ENCODE results near the gene PPP1R9A. TPM values are rescaled to one million over a fixed set of nuclear protein-coding genes. Genes with fewer than 3 reads are reported as not detected.

Gene PPP1R9A
- total and polyA plus RNA-seq, 10 of the 15 experiments (the other 5 are each of a cell fraction or from before 2014, with no cell fraction given): 0.04 to 0.12 TPM; not detected in 8

DNA sequence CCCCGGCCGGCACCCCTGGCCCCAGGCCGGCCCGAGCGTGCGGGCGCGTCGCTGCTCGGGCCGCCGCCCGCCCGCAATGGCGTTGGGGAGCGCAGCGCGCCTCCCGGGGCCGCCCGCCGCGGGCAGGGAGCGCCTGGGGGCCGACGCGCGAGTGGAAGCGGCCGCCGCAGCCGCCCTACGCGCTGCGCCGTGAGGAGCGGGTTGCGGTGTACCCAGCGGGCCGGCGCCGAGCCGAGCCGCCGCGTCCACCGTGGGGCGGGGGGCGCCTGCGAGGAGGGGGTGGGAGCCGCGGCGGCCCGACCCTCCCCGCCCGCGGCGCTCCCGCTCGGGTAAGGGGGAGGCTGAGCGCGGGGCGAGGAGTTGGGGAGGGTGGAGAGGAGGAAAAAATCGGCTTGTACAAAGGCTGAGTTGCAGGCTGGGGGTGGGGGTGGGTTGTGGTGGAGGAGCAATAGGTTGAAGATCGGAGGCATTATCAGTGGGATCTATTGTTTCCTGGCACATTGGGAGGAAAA lies 473 bp downstream of the PPP1R9A start:
- BruUV-seq (replicated peaks): no TSS peak
- no peak overlapping the region for H3K4me2 ChIP-seq (ENCODE audit: control insufficient read depth, insufficient read depth)
- no peak overlapping the region for H3K9ac ChIP-seq (ENCODE audit: control insufficient read depth, insufficient read depth, low read length)
- RAD21 ChIA-PET (ENCODE audit: unreplicated experiment): no interaction called here
- 2% methylated on average over 35 of the region's 65 CpGs for WGBS (ENCODE audit: insufficient coverage, insufficient replicate concordance, low lambda C conversion rate, missing lambda C conversion rate)
- H4K20me1 ChIP-seq (ENCODE audit: control insufficient read depth, insufficient read depth): no peaks in the 10 kb centered on the region
- FAIRE-seq (no peak), ATAC-seq (no peak), DNase-seq (ENCODE audit: low read depth, low spot score) (no peak)
- no peaks in the 10 kb centered on the region for H3K9me3 ChIP-seq (replicated peaks; ENCODE audit: control insufficient read depth, insufficient read depth, low read length)
- TF ChIP-seq EP300 (IDR thresholded peaks at IDR 0.05; ENCODE audit: borderline replicate concordance in 1 of 2, control insufficient read depth in 1 of 2, low read depth in 2 of 2, low read length in 2 of 2) (no peak), SUZ12 (IDR thresholded peaks at IDR 0.05; ENCODE audit: unreplicated experiment) (peak; percentile 33), HDAC2 (IDR thresholded peaks at IDR 0.05) (no peak), MYC (IDR thresholded peaks at IDR 0.05; ENCODE audit: insufficient read depth, insufficient read length, insufficient replicate concordance, low read length, severe bottlenecking) (no peak), EED (IDR thresholded peaks at IDR 0.05; ENCODE audit: low read depth) (no peak), CREM (IDR thresholded peaks at IDR 0.05; ENCODE audit: low read depth) (no peak)
- TF ChIP-seq, protein P1, sequence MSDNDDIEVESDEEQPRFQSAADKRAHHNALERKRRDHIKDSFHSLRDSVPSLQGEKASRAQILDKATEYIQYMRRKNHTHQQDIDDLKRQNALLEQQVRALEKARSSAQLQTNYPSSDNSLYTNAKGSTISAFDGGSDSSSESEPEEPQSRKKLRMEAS (IDR thresholded peaks at IDR 0.05; ENCODE audit: low read depth, low read length): no peak
- peaks cover 6 to 8% of the 10 kb centered on the region in 2 experiments for H3K27me3 ChIP-seq (replicated peaks in 1 of 2; ENCODE audit: control insufficient read depth in 2 of 2, insufficient read depth in 2 of 2, low read length in 1 of 2)
- no peaks in the 10 kb centered on the region for H3K79me2 ChIP-seq (ENCODE audit: control insufficient read depth, insufficient read depth, low read length)
- in situ Hi-C loops (cut with MboI) (no loop called here), intact Hi-C loops (cut with micrococcal nuclease; ENCODE audit: unreplicated experiment) (no loop called here)
- CTCF ChIA-PET: no interaction called here
- SMC1A ChIA-PET (ENCODE audit: uncharacterized antibody, unreplicated experiment): no interaction called here
- no peaks in the 10 kb centered on the region for H3K36me3 ChIP-seq (ENCODE audit: control insufficient read depth in 2 of 2, insufficient read depth in 2 of 2, low read length in 1 of 2)
- H2AFZ ChIP-seq (ENCODE audit: control insufficient read depth, low read depth, low read length): no peak overlapping the region
- no peaks in the 10 kb centered on the region for H3K4me1 ChIP-seq (ENCODE audit: control insufficient read depth, insufficient read depth, low read length)
- POLR2A ChIA-PET: no interaction called here
- H3K27ac ChIP-seq (ENCODE audit: control insufficient read depth, insufficient read depth): no peak overlapping the region
- H3K4me3 ChIP-seq: no peak overlapping the region

All from GM12878 (cell line).